OCI-LY1 (cell line): ENCODE measurements around the gene HAPSTR1.
A peak's percentile ranks its signal among the peaks of the same experiment; 100 is the strongest.

Experiments
- H2AFZ ChIP-seq: fragments of 200-600 bp; sonication (generic), shearing (Covaris generic); 2 replicates; pipeline ENCODE4 v1.6.0; 2014; ENCODE audit warnings: antibody characterized with exemption, mild to moderate bottlenecking, low read length
- H3F3A ChIP-seq: fragments of 200-600 bp; sonication (generic), shearing (Covaris generic); 2 replicates; pipeline ENCODE4 v1.6.0; 2014; ENCODE audit warnings: mild to moderate bottlenecking, antibody characterized with exemption, low read length, moderate library complexity; ENCODE audit not compliant: insufficient read depth
- H3K27ac ChIP-seq: fragments of 200-600 bp; sonication (generic); 2 replicates; pipeline ENCODE4 v1.5.1; 2014; ENCODE audit warnings: low read length, mixed run types, mild to moderate bottlenecking, low read depth; ENCODE audit not compliant: poor library complexity, severe bottlenecking
- H3K27me3 ChIP-seq: fragments of 200-600 bp; sonication (generic); 2 replicates; pipeline ENCODE4 v1.6.0; 2014; ENCODE audit warnings: antibody characterized with exemption, mild to moderate bottlenecking, low read length, moderate library complexity; ENCODE audit not compliant: insufficient read depth
- H3K36me3 ChIP-seq: fragments of 200-600 bp; sonication (generic); 2 replicates; pipeline ENCODE4 v1.6.1; 2014; ENCODE audit warnings: mild to moderate bottlenecking, antibody characterized with exemption, low read length, moderate library complexity, mixed read lengths; ENCODE audit not compliant: insufficient read depth
- H3K4me1 ChIP-seq: fragments of 200-600 bp; sonication (generic); 2 replicates; pipeline ENCODE4 v1.5.1; 2014; ENCODE audit warnings: mild to moderate bottlenecking, low read length, moderate library complexity; ENCODE audit not compliant: insufficient read depth, severe bottlenecking
- H3K4me2 ChIP-seq: fragments of 200-600 bp; sonication (generic), shearing (Covaris generic); 2 replicates; pipeline ENCODE4 v1.6.1; 2014; ENCODE audit warnings: low read length
- H3K4me3 ChIP-seq: fragments of 200-600 bp; sonication (generic); 2 replicates; pipeline ENCODE4 v1.5.1; 2014; ENCODE audit warnings: low read length, low read depth, mild to moderate bottlenecking, mixed read lengths; ENCODE audit not compliant: poor library complexity, severe bottlenecking
- H3K79me2 ChIP-seq: fragments of 200-600 bp; shearing (Covaris generic); 2 replicates; pipeline ENCODE4 v1.6.1; 2016; ENCODE audit warnings: mixed run types, low read length, mixed read lengths; ENCODE audit not compliant: insufficient read depth
- H3K9ac ChIP-seq: fragments of 200-600 bp; sonication (generic), shearing (Covaris generic); 2 replicates; pipeline ENCODE4 v1.6.1; 2014; ENCODE audit warnings: mild to moderate bottlenecking, low read length, mixed read lengths
- H3K9me2 ChIP-seq: fragments of 200-600 bp; sonication (generic), shearing (Covaris generic); 2 replicates; pipeline ENCODE4 v1.6.1; 2014; ENCODE audit warnings: low read depth, mild to moderate bottlenecking, low read length, mixed read lengths
- H3K9me3 ChIP-seq: fragments of 200-600 bp; shearing (Covaris generic); 2 replicates; pipeline ENCODE4 v1.6.1; 2014; ENCODE audit warnings: low read length, mixed read lengths
- H4K20me1 ChIP-seq: fragments of 200-600 bp; sonication (generic), shearing (Covaris generic); 2 replicates; pipeline ENCODE4 v1.6.0; 2016; ENCODE audit warnings: mild to moderate bottlenecking, low read length; ENCODE audit not compliant: insufficient read depth
- CTCF ChIP-seq: fragments of 200-600 bp; sonication (generic), shearing (Covaris generic); IDR thresholded peaks from 2 replicates; pipeline ENCODE4 v1.5.1; 2017; ENCODE audit warnings: mild to moderate bottlenecking, antibody characterized with exemption, low read length, moderate library complexity, mixed read lengths
- EZH2 ChIP-seq: fragments of 200-600 bp; sonication (generic), shearing (Covaris generic); IDR thresholded peaks from 2 replicates; pipeline ENCODE4 v1.8.0; 2017; ENCODE audit warnings: borderline replicate concordance, mixed run types, mild to moderate bottlenecking, antibody characterized with exemption, low read length, moderate library complexity, mixed read lengths

The HAPSTR1 gene

GRCh38 chr16:9134739-9135138 lies 43.3 kb downstream of the HAPSTR1 start:
- TF ChIP-seq EZH2 (no peak), CTCF (peak; percentile 88)
- no peak overlapping the region for H3K9ac ChIP-seq
- H3K36me3 ChIP-seq = no peaks in the 10 kb centered on the region
- H4K20me1 ChIP-seq = no peaks in the 10 kb centered on the region
- no peak overlapping the region for H2AFZ ChIP-seq
- H3K9me3 ChIP-seq = no peaks in the 10 kb centered on the region
- H3K9me2 ChIP-seq = no peaks in the 10 kb centered on the region
- H3K4me3 ChIP-seq = no peak overlapping the region
- H3K4me1 ChIP-seq = peaks cover 28% of the 10 kb centered on the region
- no peaks in the 10 kb centered on the region for H3K79me2 ChIP-seq
- 0 out of 2 replicates have a peak, but pooled peaks cover 5% of the 10 kb centered on the region for H3K27me3 ChIP-seq
- no peak overlapping the region for H3K27ac ChIP-seq
- no peaks in the 10 kb centered on the region for H3F3A ChIP-seq
- H3K4me2 ChIP-seq = no peak overlapping the region

GRCh38 chr16:9135797-9136196 lies 44.4 kb downstream of the HAPSTR1 start:
- H2AFZ ChIP-seq = no peak overlapping the region
- H3F3A ChIP-seq = no peaks in the 10 kb centered on the region
- H3K27me3 ChIP-seq = 0 out of 2 replicates have a peak, but pooled peaks cover 5% of the 10 kb centered on the region
- no peaks in the 10 kb centered on the region for H3K36me3 ChIP-seq
- H3K9me2 ChIP-seq = no peaks in the 10 kb centered on the region
- no peak overlapping the region for H3K4me3 ChIP-seq
- H3K9ac ChIP-seq = no peak overlapping the region
- no peak overlapping the region for H3K4me2 ChIP-seq
- H3K4me1 ChIP-seq = peaks cover 29% of the 10 kb centered on the region
- no peaks in the 10 kb centered on the region for H3K79me2 ChIP-seq
- H4K20me1 ChIP-seq = no peaks in the 10 kb centered on the region
- no peak overlapping the region for H3K27ac ChIP-seq
- TF ChIP-seq EZH2 (no peak), CTCF (no peak)
- no peaks in the 10 kb centered on the region for H3K9me3 ChIP-seq

GRCh38 chr16:9136596-9136995 lies 45.2 kb downstream of the HAPSTR1 start:
- H3K9ac ChIP-seq = no peak overlapping the region
- H3K27me3 ChIP-seq = 0 out of 2 replicates have a peak, but pooled peaks cover 5% of the 10 kb centered on the region
- no peaks in the 10 kb centered on the region for H3K9me2 ChIP-seq
- H3K4me1 ChIP-seq = peaks cover 29% of the 10 kb centered on the region
- no peaks in the 10 kb centered on the region for H3K79me2 ChIP-seq
- H2AFZ ChIP-seq = no peak overlapping the region
- H3K27ac ChIP-seq = no peak overlapping the region
- no peaks in the 10 kb centered on the region for H3K36me3 ChIP-seq
- H3K9me3 ChIP-seq = no peaks in the 10 kb centered on the region
- H3F3A ChIP-seq = no peaks in the 10 kb centered on the region
- H3K4me2 ChIP-seq = no peak overlapping the region
- TF ChIP-seq CTCF (no peak), EZH2 (no peak)
- no peak overlapping the region for H3K4me3 ChIP-seq
- H4K20me1 ChIP-seq = no peaks in the 10 kb centered on the region
